DOHH2 (cell line): ENCODE results near the gene METTL16.

Experiments
- EZH2phosphoT487 ChIP-seq: fragments of 200-600 bp; sonication (generic); IDR thresholded peaks from 2 replicates; pipeline ENCODE4 v1.6.1; 2017; ENCODE audit warnings: borderline replicate concordance, mild to moderate bottlenecking, antibody characterized with exemption, low read length, moderate library complexity, mixed read lengths
- TF ChIP-seq, protein P1 (sequence below): fragments of 200-600 bp; sonication (generic); IDR thresholded peaks from one replicate; pipeline ENCODE4 v1.5.1; 2014; ENCODE audit warnings: antibody characterized with exemption, mild to moderate bottlenecking, low read depth, low read length; ENCODE audit not compliant: poor library complexity, severe bottlenecking

DNA sequence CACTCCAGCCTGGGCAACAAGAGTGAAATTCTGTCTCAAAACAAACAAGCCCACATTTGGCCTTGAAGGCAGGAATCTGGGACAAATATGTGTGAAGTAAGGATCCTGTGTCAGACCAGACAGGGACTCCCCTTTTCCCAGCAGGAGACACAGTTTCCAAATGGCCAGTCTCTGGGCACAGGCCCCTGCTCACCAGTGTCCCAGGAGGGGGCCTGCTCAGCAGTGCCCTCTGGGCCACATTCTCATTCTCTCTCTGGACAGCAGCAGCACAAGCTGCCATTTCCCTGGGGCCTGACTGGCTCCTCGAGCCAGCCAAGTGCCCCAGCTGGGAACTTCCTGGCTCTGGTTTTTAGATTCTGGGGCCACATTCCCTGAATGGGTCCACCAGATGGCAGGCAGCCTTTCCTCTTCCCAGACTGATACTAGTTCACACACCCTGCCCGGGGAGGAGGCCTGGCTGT, 99.1 kb downstream of the METTL16 start:
- TF ChIP-seq, protein P1, sequence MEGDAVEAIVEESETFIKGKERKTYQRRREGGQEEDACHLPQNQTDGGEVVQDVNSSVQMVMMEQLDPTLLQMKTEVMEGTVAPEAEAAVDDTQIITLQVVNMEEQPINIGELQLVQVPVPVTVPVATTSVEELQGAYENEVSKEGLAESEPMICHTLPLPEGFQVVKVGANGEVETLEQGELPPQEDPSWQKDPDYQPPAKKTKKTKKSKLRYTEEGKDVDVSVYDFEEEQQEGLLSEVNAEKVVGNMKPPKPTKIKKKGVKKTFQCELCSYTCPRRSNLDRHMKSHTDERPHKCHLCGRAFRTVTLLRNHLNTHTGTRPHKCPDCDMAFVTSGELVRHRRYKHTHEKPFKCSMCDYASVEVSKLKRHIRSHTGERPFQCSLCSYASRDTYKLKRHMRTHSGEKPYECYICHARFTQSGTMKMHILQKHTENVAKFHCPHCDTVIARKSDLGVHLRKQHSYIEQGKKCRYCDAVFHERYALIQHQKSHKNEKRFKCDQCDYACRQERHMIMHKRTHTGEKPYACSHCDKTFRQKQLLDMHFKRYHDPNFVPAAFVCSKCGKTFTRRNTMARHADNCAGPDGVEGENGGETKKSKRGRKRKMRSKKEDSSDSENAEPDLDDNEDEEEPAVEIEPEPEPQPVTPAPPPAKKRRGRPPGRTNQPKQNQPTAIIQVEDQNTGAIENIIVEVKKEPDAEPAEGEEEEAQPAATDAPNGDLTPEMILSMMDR: no peak
- TF ChIP-seq EZH2phosphoT487: no peak
